Measurements from ENCODE around the gene RECQL5. TPM values are rescaled to one million over a fixed set of nuclear protein-coding genes. Genes with fewer than 3 reads are reported as not detected.

Gene RECQL5
- total and polyA plus RNA-seq, 2 of the 8 experiments (the other 6 are each of a cell fraction or from before 2014, with no cell fraction given) = 15.1 to 41.1 TPM

DNA sequence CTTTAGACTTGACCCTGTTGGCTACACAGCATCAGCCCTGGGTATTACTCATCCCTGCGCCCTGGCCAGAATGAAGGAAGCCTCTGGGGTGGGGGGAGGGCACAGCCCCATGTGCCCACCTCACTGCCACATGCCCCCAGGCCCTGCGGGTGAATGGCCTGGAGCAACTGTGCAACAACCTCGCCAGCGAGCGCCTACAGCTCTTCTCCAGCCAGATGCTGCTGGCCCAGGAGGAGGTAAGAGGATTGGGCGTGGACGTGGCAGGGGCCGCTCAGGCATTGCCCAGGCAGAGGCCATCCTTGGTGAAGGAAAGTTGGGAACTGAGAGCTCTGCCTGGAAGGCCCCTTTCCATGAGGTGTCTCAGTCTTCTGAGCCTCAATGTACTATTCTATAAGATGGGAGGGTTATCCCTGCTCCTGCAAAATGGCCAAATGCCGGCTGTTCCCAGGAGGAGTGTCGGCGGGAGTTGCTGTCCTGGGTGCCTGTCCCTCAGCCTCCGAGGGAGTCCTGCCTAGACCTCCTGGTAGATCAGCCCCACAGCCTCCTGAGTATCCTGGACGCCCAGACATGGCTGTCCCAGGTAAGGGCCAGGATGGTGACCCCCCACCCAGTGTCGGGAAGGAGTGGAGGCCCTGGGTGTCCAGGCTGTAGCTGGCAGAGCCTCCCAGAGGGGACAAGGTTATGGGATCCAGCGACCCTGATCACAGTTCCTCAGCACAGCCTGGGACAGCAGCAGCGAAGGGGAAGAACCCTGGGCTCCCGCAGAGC is 70.5 kb downstream of the RECQL5 start:
- peaks cover 0 to 2% of the 10 kb centered on the region in 2 experiments for H4K20me1 ChIP-seq (replicated peaks in 1 of 2; ENCODE audit: control insufficient read depth in 1 of 2, insufficient read depth in 2 of 2, low read length in 2 of 2)
- H3K4me1 ChIP-seq (replicated peaks in 1 of 4; ENCODE audit: control insufficient read depth in 3 of 4, insufficient read depth in 4 of 4, low read length in 3 of 4) = no peaks in the 10 kb centered on the region
- no peak overlapping the region for H3K18ac ChIP-seq (ENCODE audit: extremely low read depth, low read length)
- H3K79me1 ChIP-seq (ENCODE audit: low read depth, low read length) = no peaks in the 10 kb centered on the region
- no peaks in the 10 kb centered on the region for H3K9me3 ChIP-seq (ENCODE audit: insufficient read depth in 2 of 2, low read depth in 1 of 2, low read length in 1 of 2)
- H3K79me2 ChIP-seq (ENCODE audit: control insufficient read depth in 1 of 2, insufficient read depth in 2 of 2, low read length in 2 of 2) = no peaks in the 10 kb centered on the region
- no peak overlapping the region for H2BK15ac ChIP-seq (ENCODE audit: low read length)
- no peaks in the 10 kb centered on the region for H3K27me3 ChIP-seq (replicated peaks in 1 of 4; ENCODE audit: control insufficient read depth in 3 of 4, extremely low read depth in 1 of 4, insufficient read depth in 3 of 4, low read length in 3 of 4)
- H4K91ac ChIP-seq (replicated peaks; ENCODE audit: insufficient read length, low read length) = no peak overlapping the region
- no peak overlapping the region for H3K9ac ChIP-seq (replicated peaks in 1 of 4; ENCODE audit: extremely low read depth in 1 of 4, low read depth in 3 of 4, low read length in 3 of 4)
- H4K5ac ChIP-seq (ENCODE audit: insufficient read length, low read depth, low read length) = no peak overlapping the region
- H2BK12ac ChIP-seq (ENCODE audit: low read depth, low read length) = no peak overlapping the region
- POLR2A ChIA-PET (ENCODE audit: partially characterized antibody) = interaction anchor here (0.9 to 1.2 kb wide), 3 partner anchors 10 to 184 kb away, joined by 3 to 4 read pairs (median 3); no protein-coding TSS in a partner anchor
- H3K56ac ChIP-seq (replicated peaks; ENCODE audit: insufficient read length, low read depth, low read length) = no peak overlapping the region
- no peaks in the 10 kb centered on the region for H3K23me2 ChIP-seq (ENCODE audit: low read depth, low read length)
- no peak overlapping the region for H3K23ac ChIP-seq (ENCODE audit: insufficient read length)
- no peak overlapping the region for H3K27ac ChIP-seq (ENCODE audit: low read depth, low read length)
- no peak overlapping the region for H2BK120ac ChIP-seq (replicated peaks; ENCODE audit: low read depth, low read length)
- H2AK5ac ChIP-seq (ENCODE audit: low read depth, low read length) = no peak overlapping the region
- no peak overlapping the region for H2BK20ac ChIP-seq (ENCODE audit: low read length)
- FAIRE-seq = no peak
- H4K8ac ChIP-seq (ENCODE audit: extremely low read depth, insufficient read depth, low read length) = no peak overlapping the region; the same call in 1 of the 2 replicates
- CTCF ChIA-PET (ENCODE audit: partially characterized antibody) = interaction anchor here (0.5 to 59.2 kb wide), 8 partner anchors 13 to 157 kb away, joined by 3 to 2200 read pairs (median 4); partner anchors contain the start of genes RECQL5, SAP30BP and SMIM5
- H3K4ac ChIP-seq (replicated peaks; ENCODE audit: insufficient read length, low read depth, low read length) = no peak overlapping the region
- no peak overlapping the region for H3K4me2 ChIP-seq (ENCODE audit: insufficient read depth in 1 of 2, low read depth in 2 of 2, low read length in 2 of 2)
- 91% methylated on average over 16 of the region's 17 CpGs; no CpG with 5 or more reads in 1 of the 2 experiments for WGBS, 2 experiments (ENCODE audit: extremely low coverage in 1 of 2, insufficient coverage in 1 of 2, insufficient read length in 1 of 2, insufficient replicate concordance in 2 of 2, low coverage in 1 of 2, low lambda C conversion rate in 2 of 2, missing lambda C conversion rate in 1 of 2)
- no peak overlapping the region for H3K4me3 ChIP-seq (ENCODE audit: extremely low read depth in 1 of 4, insufficient read depth in 2 of 4, low read depth in 3 of 4, low read length in 4 of 4)
- no peak for DNase-seq (ENCODE audit: low read depth in 1 of 2, low spot score in 2 of 2)
- H3K36me3 ChIP-seq (ENCODE audit: control insufficient read depth in 2 of 4, insufficient read depth in 4 of 4, low read length in 3 of 4) = no peaks in the 10 kb centered on the region
- no peak overlapping the region for H2BK5ac ChIP-seq (ENCODE audit: low read depth, low read length)
- no peak overlapping the region for H3K14ac ChIP-seq (ENCODE audit: insufficient read length)
- H2AFZ ChIP-seq (ENCODE audit: low read length) = no peak overlapping the region
- TF ChIP-seq CTCF (IDR thresholded peaks at IDR 0.05; ENCODE audit: control extremely low read depth in 1 of 3, insufficient read depth in 1 of 3, low read depth in 1 of 3, low read length in 3 of 3) (no peak), EP300 (IDR thresholded peaks at IDR 0.05; ENCODE audit: borderline replicate concordance in 1 of 2, low read depth in 2 of 2, low read length in 2 of 2) (no peak), CHD1 (IDR thresholded peaks at IDR 0.05; ENCODE audit: low read depth, low read length) (no peak), MAFK (IDR thresholded peaks at IDR 0.05; ENCODE audit: low read depth, low read length) (no peak), TAF7 (optimal IDR thresholded peaks at IDR 0.05; ENCODE audit: borderline replicate concordance, low read depth, low read length) (no peak), SP1 (IDR thresholded peaks at IDR 0.05; ENCODE audit: low read depth, low read length) (no peak), CREB1 (IDR thresholded peaks at IDR 0.05) (no peak), CBX8 (IDR thresholded peaks at IDR 0.05; ENCODE audit: borderline replicate concordance, low read depth, low read length) (no peak), GABPA (IDR thresholded peaks at IDR 0.05; ENCODE audit: borderline replicate concordance, insufficient read depth, low read length) (no peak), TBP (IDR thresholded peaks at IDR 0.05; ENCODE audit: low read depth, low read length) (no peak)

Data from H1 (cell line).